HAP-1 (cell line): ENCODE data around the gene COL4A1.

Experiments
- DNase-seq, 2 experiments: peaks; one replicate each; pipeline ENCODE4 v3.0.0-alpha.2; 2016 to 2020; ENCODE audit warnings: low spot score in 2 of 2
- H3K27me3 ChIP-seq: fragments of 250-450 bp; sonication (Bioruptor Pico); 2 replicates; pipeline ENCODE4 v1.5.1; 2020; ENCODE audit warnings: low read depth, mild to moderate bottlenecking, moderate library complexity
- H3K36me3 ChIP-seq: fragments of 250-450 bp; sonication (Bioruptor Pico); replicated peaks from 2 replicates; pipeline ENCODE4 v1.5.1; 2020; ENCODE audit warnings: mild to moderate bottlenecking
- H3K4me1 ChIP-seq: fragments of 250-450 bp; sonication (Bioruptor Pico); 2 replicates; pipeline ENCODE4 v1.5.1; 2020; ENCODE audit warnings: mild to moderate bottlenecking
- H3K4me3 ChIP-seq: fragments of 250-450 bp; sonication (Bioruptor Pico); 2 replicates; pipeline ENCODE4 v1.5.1; 2020; ENCODE audit warnings: mild to moderate bottlenecking, moderate library complexity
- H3K9me3 ChIP-seq: fragments of 250-450 bp; sonication (Bioruptor Pico); 2 replicates; pipeline ENCODE4 v1.5.1; 2020; ENCODE audit warnings: mild to moderate bottlenecking, moderate library complexity
- in situ Hi-C: fragments of 300-500 bp; cut with MboI; formaldehyde crosslinking; loops from 3 replicates; pipeline ENCODE4 v1.14.3; 2020; ENCODE audit warnings: low sequenced_read_pairs, inconsistent platforms, mixed read lengths

COL4A1 gene

GRCh38 chr13:110209950-110210603, 96.9 kb downstream of the COL4A1 start:
- Histone ChIP-seq H3K36me3 (no peaks in the 10 kb centered on the region), H3K4me3 (no peak overlapping the region), H3K27me3 (no peaks in the 10 kb centered on the region), H3K4me1 (no peaks in the 10 kb centered on the region), H3K9me3 (no peaks in the 10 kb centered on the region)
- in situ Hi-C loops, result no loop called here
- no peak for DNase-seq

GRCh38 chr13:110208116-110208515, 98.8 kb downstream of the COL4A1 start:
- Histone ChIP-seq H3K4me3 (no peak overlapping the region), H3K36me3 (no peaks in the 10 kb centered on the region), H3K9me3 (no peaks in the 10 kb centered on the region), H3K27me3 (no peaks in the 10 kb centered on the region), H3K4me1 (no peaks in the 10 kb centered on the region)
- in situ Hi-C loops, result no loop called here
- no peak for DNase-seq

- H3K27me3 ChIP-seq, result no peaks in the 10 kb centered on the region
- in situ Hi-C loops, result no loop called here
- no peaks in the 10 kb centered on the region for H3K36me3 ChIP-seq
- DNase-seq, result no peak
- H3K9me3 ChIP-seq, result no peaks in the 10 kb centered on the region
- H3K4me3 ChIP-seq, result no peak overlapping the region
- H3K4me1 ChIP-seq, result no peaks in the 10 kb centered on the region
Observed at GRCh38 chr13:110206996-110207395, 100.0 kb downstream of the COL4A1 start.

- Histone ChIP-seq H3K4me3 (no peak overlapping the region), H3K9me3 (no peaks in the 10 kb centered on the region), H3K36me3 (no peaks in the 10 kb centered on the region), H3K27me3 (no peaks in the 10 kb centered on the region), H3K4me1 (no peaks in the 10 kb centered on the region)
- no peak for DNase-seq
- in situ Hi-C loops, result no loop called here
Observed at GRCh38 chr13:110206185-110206584, 100.8 kb downstream of the COL4A1 start.

DNA sequence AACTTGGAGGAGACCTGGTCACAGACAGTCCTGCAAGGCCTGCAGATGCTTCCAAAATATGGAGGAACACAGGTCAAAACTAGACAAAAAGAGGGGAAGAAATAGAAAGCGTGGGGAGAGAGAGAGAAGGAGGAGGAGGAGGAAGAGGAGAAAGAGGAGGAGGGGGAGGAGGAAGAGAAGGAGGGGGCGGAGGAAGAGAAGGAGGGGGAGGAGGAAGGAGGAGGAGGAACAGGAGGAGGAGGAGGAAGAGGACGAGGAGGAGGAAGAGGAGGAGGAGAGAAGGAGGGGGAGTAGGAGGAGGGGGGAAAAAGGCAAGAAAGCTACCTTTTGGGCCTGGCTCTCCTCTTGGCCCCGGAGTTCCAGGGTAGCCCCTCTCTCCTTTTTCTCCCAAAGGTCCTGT, 105.8 kb downstream of the COL4A1 start:
- no peaks in the 10 kb centered on the region for H3K27me3 ChIP-seq
- H3K36me3 ChIP-seq, result no peaks in the 10 kb centered on the region
- no peak for DNase-seq
- in situ Hi-C loops, result no loop called here
- H3K4me1 ChIP-seq, result no peaks in the 10 kb centered on the region
- no peak overlapping the region for H3K4me3 ChIP-seq
- no peaks in the 10 kb centered on the region for H3K9me3 ChIP-seq

GRCh38 chr13:110200276-110200870, 106.6 kb downstream of the COL4A1 start:
- no peak overlapping the region for H3K4me3 ChIP-seq
- no peaks in the 10 kb centered on the region for H3K4me1 ChIP-seq
- no peaks in the 10 kb centered on the region for H3K9me3 ChIP-seq
- in situ Hi-C loops, result no loop called here
- DNase-seq, result no peak
- H3K36me3 ChIP-seq, result no peaks in the 10 kb centered on the region
- H3K27me3 ChIP-seq, result no peaks in the 10 kb centered on the region

GRCh38 chr13:110199046-110199831, 107.7 kb downstream of the COL4A1 start:
- Histone ChIP-seq H3K36me3 (no peaks in the 10 kb centered on the region), H3K4me1 (no peaks in the 10 kb centered on the region), H3K4me3 (no peak overlapping the region), H3K27me3 (no peaks in the 10 kb centered on the region), H3K9me3 (no peaks in the 10 kb centered on the region)
- in situ Hi-C loops, result no loop called here
- DNase-seq, result no peak

GRCh38 chr13:110197471-110197870, 109.5 kb downstream of the COL4A1 start:
- Histone ChIP-seq H3K27me3 (no peaks in the 10 kb centered on the region), H3K9me3 (no peaks in the 10 kb centered on the region), H3K36me3 (no peaks in the 10 kb centered on the region), H3K4me1 (no peaks in the 10 kb centered on the region), H3K4me3 (no peak overlapping the region)
- DNase-seq, result no peak
- in situ Hi-C loops, result no loop called here

DNA sequence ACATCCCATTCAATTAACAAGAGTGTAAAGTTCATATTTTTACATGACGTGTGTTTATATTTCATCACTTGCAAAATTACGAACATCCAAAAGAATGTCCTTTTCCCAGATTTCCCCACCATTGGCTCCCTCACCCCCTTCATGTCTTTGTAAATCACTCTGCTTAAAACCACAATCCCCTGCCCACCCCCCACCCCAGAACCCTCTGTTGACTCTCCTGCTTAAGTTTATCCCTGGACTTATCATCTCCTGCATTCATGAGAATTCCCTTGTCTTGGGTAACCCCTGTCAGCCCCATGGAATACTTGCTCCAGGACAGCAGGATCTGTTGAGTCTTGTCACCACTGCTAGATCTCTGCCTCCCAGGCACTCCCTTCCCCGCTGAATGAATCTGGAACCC, 109.9 kb downstream of the COL4A1 start:
- no peak for DNase-seq
- H3K4me1 ChIP-seq, result no peaks in the 10 kb centered on the region
- H3K27me3 ChIP-seq, result no peaks in the 10 kb centered on the region
- H3K36me3 ChIP-seq, result no peaks in the 10 kb centered on the region
- in situ Hi-C loops, result no loop called here
- no peaks in the 10 kb centered on the region for H3K9me3 ChIP-seq
- H3K4me3 ChIP-seq, result no peak overlapping the region

- in situ Hi-C loops, result no loop called here
- DNase-seq, result no peak
- no peaks in the 10 kb centered on the region for H3K36me3 ChIP-seq
Observed at GRCh38 chr13:110195547-110196485, 111.1 kb downstream of the COL4A1 start.

GRCh38 chr13:110194451-110194850, 112.5 kb downstream of the COL4A1 start:
- in situ Hi-C loops, result no loop called here
- Histone ChIP-seq H3K27me3 (no peaks in the 10 kb centered on the region), H3K9me3 (no peaks in the 10 kb centered on the region), H3K36me3 (no peaks in the 10 kb centered on the region), H3K4me3 (no peak overlapping the region), H3K4me1 (no peaks in the 10 kb centered on the region)
- no peak for DNase-seq

More at GRCh38 chr13:110195547-110196485, 111.1 kb downstream of the COL4A1 start:
- Histone ChIP-seq H3K4me3 (no peak overlapping the region), H3K27me3 (no peaks in the 10 kb centered on the region), H3K4me1 (no peaks in the 10 kb centered on the region), H3K9me3 (no peaks in the 10 kb centered on the region)

GRCh38 chr13:110193491-110193890, 113.5 kb downstream of the COL4A1 start:
- Histone ChIP-seq H3K4me3 (no peak overlapping the region), H3K4me1 (no peaks in the 10 kb centered on the region), H3K27me3 (no peaks in the 10 kb centered on the region), H3K9me3 (no peaks in the 10 kb centered on the region), H3K36me3 (no peaks in the 10 kb centered on the region)
- in situ Hi-C loops, result no loop called here
- no peak for DNase-seq

GRCh38 chr13:110192472-110192871, 114.5 kb downstream of the COL4A1 start:
- Histone ChIP-seq H3K4me3 (no peak overlapping the region), H3K36me3 (no peaks in the 10 kb centered on the region), H3K4me1 (no peaks in the 10 kb centered on the region), H3K27me3 (no peaks in the 10 kb centered on the region), H3K9me3 (no peaks in the 10 kb centered on the region)
- in situ Hi-C loops, result no loop called here
- no peak for DNase-seq
